A172 (cell line): Measurements from ENCODE around the gene HYKK. TPM values are rescaled to one million over a fixed set of nuclear protein-coding genes. Genes with fewer than 3 reads are reported as not detected.
"Not testable (repeated sequence)": the region's sequence is repeated elsewhere in the genome, so short reads cannot be mapped to it uniquely, and the experiment has no call there.

ENCODE experiments used
- DNase-seq: peaks from one replicate; pipeline ENCODE4 v3.0.0-alpha.2; 2015; ENCODE audit warnings: low spot score
- total RNA-seq: library from RNA; depleted of rRNA; stranded (reverse); fragments of >200 nt; shearing (Covaris generic); gene quantifications from 2 replicates; pipeline ENCODE4 v1.2.3, GENCODE V29; 2014; rRNA removed

The HYKK gene
- 1.6 and 9.9 TPM in 2 replicates for total RNA-seq

GRCh38 chr15:78506971-78507830, at the start of gene HYKK:
TSS of gene HYKK (plus strand) at chr15:78507577. CDS start at chr15:78513089, 5,512 bp downstream.
- peak; percentile 95 for DNase-seq

- no peak for DNase-seq
These were observed 46.6 kb upstream of the HYKK start for GRCh38 chr15:78460737-78461136.

- DNase-seq, result no peak
These were observed 46.0 kb upstream of the HYKK start for GRCh38 chr15:78461171-78461888.

GRCh38 chr15:78469031-78469430, 38.3 kb upstream of the HYKK start:
- no peak for DNase-seq

- no peak for DNase-seq
These were observed 30.1 kb upstream of the HYKK start for GRCh38 chr15:78477295-78477694.

- no peak for DNase-seq
These were observed 27.7 kb upstream of the HYKK start for GRCh38 chr15:78479650-78480049.

- DNase-seq, result no peak
These were observed 25.5 kb upstream of the HYKK start for GRCh38 chr15:78481917-78482316.

GRCh38 chr15:78492872-78493271, 14.5 kb upstream of the HYKK start:
- no peak for DNase-seq

- DNase-seq, result no peak
These were observed 5.5 kb upstream of the HYKK start for GRCh38 chr15:78501857-78502256.

- DNase-seq, result no peak
These were observed 4.7 kb upstream of the HYKK start for GRCh38 chr15:78502641-78503040.

GRCh38 chr15:78507831-78508160, 419 bp downstream of the HYKK start:
- DNase-seq, result peak; percentile 3

- no peak for DNase-seq
These were observed 895 bp downstream of the HYKK start for GRCh38 chr15:78508272-78508671.

- no peak for DNase-seq
These were observed 2.4 kb downstream of the HYKK start for GRCh38 chr15:78509726-78510312.

GRCh38 chr15:78520035-78520434, 12.7 kb downstream of the HYKK start:
- not testable (repeated sequence) for DNase-seq

GRCh38 chr15:78524230-78524629, 16.9 kb downstream of the HYKK start:
- DNase-seq, result no peak

- no peak for DNase-seq
These were observed 19.9 kb downstream of the HYKK start for GRCh38 chr15:78527325-78527724.

- no peak for DNase-seq
These were observed 26.0 kb downstream of the HYKK start for GRCh38 chr15:78533331-78533730.

- DNase-seq, result no peak
These were observed 28.8 kb downstream of the HYKK start for GRCh38 chr15:78536134-78536533.

GRCh38 chr15:78537266-78537905, 30.0 kb downstream of the HYKK start:
- no peak for DNase-seq

GRCh38 chr15:78538358-78538757, 31.0 kb downstream of the HYKK start:
- no peak for DNase-seq

GRCh38 chr15:78539464-78540140, 32.2 kb downstream of the HYKK start:
- not testable (repeated sequence) for DNase-seq
